ENCODE results near the gene GBE1. TPM values are rescaled to one million over a fixed set of nuclear protein-coding genes. Genes with fewer than 3 reads are reported as not detected.

GBE1 gene
- total RNA-seq, 1 donor from 2014 or later = 34.4 TPM

- Histone ChIP-seq H3K9me3 (ENCODE audit: low read depth) (no peaks in the 10 kb centered on the region), H2AFZ (replicated peaks) (no peak overlapping the region), H3K27me3 (no peaks in the 10 kb centered on the region), H3K4me2 (no peak overlapping the region), H3K36me3 (no peaks in the 10 kb centered on the region), H3K79me2 (ENCODE audit: low read depth) (no peaks in the 10 kb centered on the region), H4K20me1 (ENCODE audit: low read depth) (no peaks in the 10 kb centered on the region), H3K9ac (no peak overlapping the region), H3F3A (ENCODE audit: low read depth) (no peaks in the 10 kb centered on the region), H3K4me1 (no peaks in the 10 kb centered on the region), H3K4me3 (no peak overlapping the region), H3K27ac (no peak overlapping the region)
- Mint-ChIP-seq H3K4me3 (no peak overlapping the region), H3K4me1 (peaks cover 3% of the 10 kb centered on the region), H3K36me3 (no peaks in the 10 kb centered on the region), H3K9me3 (no peaks in the 10 kb centered on the region), H3K27ac (no peak overlapping the region), H3K27me3 (ENCODE audit: insufficient read depth, low read depth) (peaks cover 3% of the 10 kb centered on the region)
- TF ChIP-seq, protein P1, sequence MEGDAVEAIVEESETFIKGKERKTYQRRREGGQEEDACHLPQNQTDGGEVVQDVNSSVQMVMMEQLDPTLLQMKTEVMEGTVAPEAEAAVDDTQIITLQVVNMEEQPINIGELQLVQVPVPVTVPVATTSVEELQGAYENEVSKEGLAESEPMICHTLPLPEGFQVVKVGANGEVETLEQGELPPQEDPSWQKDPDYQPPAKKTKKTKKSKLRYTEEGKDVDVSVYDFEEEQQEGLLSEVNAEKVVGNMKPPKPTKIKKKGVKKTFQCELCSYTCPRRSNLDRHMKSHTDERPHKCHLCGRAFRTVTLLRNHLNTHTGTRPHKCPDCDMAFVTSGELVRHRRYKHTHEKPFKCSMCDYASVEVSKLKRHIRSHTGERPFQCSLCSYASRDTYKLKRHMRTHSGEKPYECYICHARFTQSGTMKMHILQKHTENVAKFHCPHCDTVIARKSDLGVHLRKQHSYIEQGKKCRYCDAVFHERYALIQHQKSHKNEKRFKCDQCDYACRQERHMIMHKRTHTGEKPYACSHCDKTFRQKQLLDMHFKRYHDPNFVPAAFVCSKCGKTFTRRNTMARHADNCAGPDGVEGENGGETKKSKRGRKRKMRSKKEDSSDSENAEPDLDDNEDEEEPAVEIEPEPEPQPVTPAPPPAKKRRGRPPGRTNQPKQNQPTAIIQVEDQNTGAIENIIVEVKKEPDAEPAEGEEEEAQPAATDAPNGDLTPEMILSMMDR (IDR thresholded peaks at IDR 0.05) = no peak
- TF ChIP-seq EZH2phosphoT487 (IDR thresholded peaks at IDR 0.05) (no peak), EZH2 (IDR thresholded peaks at IDR 0.05) (no peak)
- DNase-seq (ENCODE audit: low spot score) = no peak
Observed at GRCh38 chr3:81713031-81713430, 48.4 kb downstream of the GBE1 start.

DNA sequence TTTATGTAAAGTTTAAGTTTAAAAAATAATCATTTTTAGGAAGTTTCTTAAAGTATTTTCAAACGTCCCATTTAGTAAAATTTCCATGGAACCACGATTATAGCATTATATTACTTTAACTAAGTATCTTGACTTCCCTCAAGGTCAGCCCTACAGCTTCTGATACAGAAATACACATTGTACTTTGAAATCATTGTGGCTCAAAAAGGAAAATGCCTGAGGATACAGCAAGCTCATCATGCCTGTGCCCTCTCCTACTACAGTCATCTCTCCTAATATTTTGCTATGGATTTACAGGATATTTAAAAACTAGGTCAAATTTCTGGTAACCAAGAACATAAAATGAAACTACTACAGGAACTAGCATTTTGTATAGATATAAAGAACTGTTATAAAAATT, 51.8 kb downstream of the GBE1 start:
- no peak overlapping the region for H3K27ac ChIP-seq
- no peak overlapping the region for H3K4me2 ChIP-seq
- Mint-ChIP-seq H3K36me3 (no peaks in the 10 kb centered on the region), H3K4me1 (no peaks in the 10 kb centered on the region), H3K9me3 (no peaks in the 10 kb centered on the region), H3K27me3 (ENCODE audit: insufficient read depth, low read depth) (peaks cover 3% of the 10 kb centered on the region), H3K4me3 (no peak overlapping the region), H3K27ac (no peak overlapping the region)
- no peaks in the 10 kb centered on the region for H3K9me3 ChIP-seq (ENCODE audit: low read depth)
- no peaks in the 10 kb centered on the region for H3K36me3 ChIP-seq
- no peak overlapping the region for H3K4me3 ChIP-seq
- no peak overlapping the region for H2AFZ ChIP-seq (replicated peaks)
- no peaks in the 10 kb centered on the region for H4K20me1 ChIP-seq (ENCODE audit: low read depth)
- H3K4me1 ChIP-seq = no peaks in the 10 kb centered on the region
- no peaks in the 10 kb centered on the region for H3F3A ChIP-seq (ENCODE audit: low read depth)
- H3K9ac ChIP-seq = no peak overlapping the region
- no peak for DNase-seq (ENCODE audit: low spot score)
- H3K79me2 ChIP-seq (ENCODE audit: low read depth) = no peaks in the 10 kb centered on the region
- no peaks in the 10 kb centered on the region for H3K27me3 ChIP-seq
- TF ChIP-seq EZH2 (IDR thresholded peaks at IDR 0.05) = no peak
- TF ChIP-seq, protein P1 (IDR thresholded peaks at IDR 0.05) = no peak

DNA sequence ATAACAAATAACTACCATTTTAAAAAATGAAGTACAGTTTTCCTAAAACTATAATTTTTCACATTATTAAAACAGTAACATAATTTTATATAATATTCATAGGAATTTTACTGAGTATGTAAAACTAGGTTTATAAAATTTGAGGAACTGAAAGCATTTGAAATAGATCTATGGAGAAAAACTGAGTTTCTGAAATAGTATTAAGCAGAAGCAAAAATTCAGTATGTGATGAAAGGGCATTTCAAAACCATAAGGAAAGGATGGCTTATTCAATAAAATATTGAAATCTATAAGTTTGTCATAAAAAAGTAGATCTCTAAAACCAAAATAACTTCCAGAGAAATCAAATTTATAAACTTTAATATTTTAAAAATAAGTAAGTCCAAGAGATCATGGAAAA, 53.4 kb downstream of the GBE1 start:
- H3K27me3 Mint-ChIP-seq (ENCODE audit: insufficient read depth, low read depth) = peaks cover 3% of the 10 kb centered on the region
- TF ChIP-seq EZH2 (IDR thresholded peaks at IDR 0.05) (no peak), EZH2phosphoT487 (IDR thresholded peaks at IDR 0.05) (no peak)
- TF ChIP-seq, protein P1 (IDR thresholded peaks at IDR 0.05) = no peak
- H4K20me1 ChIP-seq (ENCODE audit: low read depth) = no peaks in the 10 kb centered on the region
- H3K4me1 ChIP-seq = no peaks in the 10 kb centered on the region
- no peak overlapping the region for H3K27ac ChIP-seq
- H3K4me3 Mint-ChIP-seq = no peak overlapping the region
- H3K27ac Mint-ChIP-seq = no peak overlapping the region
- no peaks in the 10 kb centered on the region for H3K79me2 ChIP-seq (ENCODE audit: low read depth)
- no peaks in the 10 kb centered on the region for H3K36me3 ChIP-seq
- H3K4me2 ChIP-seq = no peak overlapping the region
- no peaks in the 10 kb centered on the region for H3K4me1 Mint-ChIP-seq
- no peak for DNase-seq (ENCODE audit: low spot score)
- no peaks in the 10 kb centered on the region for H3K36me3 Mint-ChIP-seq
- H3K9ac ChIP-seq = no peak overlapping the region
- no peaks in the 10 kb centered on the region for H3K27me3 ChIP-seq
- H3F3A ChIP-seq (ENCODE audit: low read depth) = no peaks in the 10 kb centered on the region
- no peak overlapping the region for H3K4me3 ChIP-seq
- H3K9me3 ChIP-seq (ENCODE audit: low read depth) = no peaks in the 10 kb centered on the region
- H3K9me3 Mint-ChIP-seq = no peaks in the 10 kb centered on the region
- H2AFZ ChIP-seq (replicated peaks) = no peak overlapping the region

- Histone ChIP-seq H3K27ac (no peak overlapping the region), H3K36me3 (no peaks in the 10 kb centered on the region), H3K27me3 (no peaks in the 10 kb centered on the region), H2AFZ (replicated peaks) (no peak overlapping the region), H3K4me1 (no peaks in the 10 kb centered on the region), H3K79me2 (ENCODE audit: low read depth) (no peaks in the 10 kb centered on the region), H3K9ac (no peak overlapping the region), H3K9me3 (ENCODE audit: low read depth) (no peaks in the 10 kb centered on the region), H3K4me2 (no peak overlapping the region), H3F3A (ENCODE audit: low read depth) (no peaks in the 10 kb centered on the region), H4K20me1 (ENCODE audit: low read depth) (no peaks in the 10 kb centered on the region), H3K4me3 (no peak overlapping the region)
- Mint-ChIP-seq H3K27me3 (ENCODE audit: insufficient read depth, low read depth) (no peaks in the 10 kb centered on the region), H3K4me1 (peaks cover 4% of the 10 kb centered on the region), H3K27ac (no peak overlapping the region), H3K9me3 (no peaks in the 10 kb centered on the region), H3K4me3 (no peak overlapping the region), H3K36me3 (no peaks in the 10 kb centered on the region)
- no peak for TF ChIP-seq EZH2 (IDR thresholded peaks at IDR 0.05)
- DNase-seq (ENCODE audit: low spot score) = no peak
Observed at GRCh38 chr3:81702126-81702525, 59.3 kb downstream of the GBE1 start.

All from neural progenitor cell (in vitro differentiated cells).